Endothelial cell of umbilical vein (primary cell): ENCODE results near the gene PDZD4. TPM values are rescaled to one million over a fixed set of nuclear protein-coding genes. Genes with fewer than 3 reads are reported as not detected.

Experiments
- BruUV-seq: library from RNA; stranded (reverse); fragments of 400-500 nt; replicated peaks from 2 replicates; lab custom pipeline; 2021; lab: Mats Ljungman, UMichigan
- CTCF ChIA-PET: fragments of 300-600, 350-600 bp; sonication (Branson Sonifier 250); formaldehyde crosslinking; loops from one replicate; lab custom pipeline; 2021; ENCODE audit warnings: antibody characterized with exemption, inconsistent platforms; lab: Charles Lee
- POLR2A ChIA-PET: fragments of 300-600, 350-600 bp; sonication (Branson Sonifier 250); formaldehyde crosslinking; loops from one replicate; lab custom pipeline; 2021; ENCODE audit warnings: antibody characterized with exemption, inconsistent platforms; lab: Charles Lee
- DNase-seq: peaks from one replicate; pipeline ENCODE4 v3.0.0-alpha.2; 2011; ENCODE audit warnings: low read depth, low spot score
- FAIRE-seq: peaks from 2 replicates; lab custom pipeline; 2011; peaks lifted over from hg19 to GRCh38; lab: Jason Lieb, UNC
- H2AFZ ChIP-seq: 2 replicates; pipeline ENCODE4 v1.6.0; 2012; ENCODE audit warnings: low read depth, low read length, control low read depth, inconsistent platforms
- H3K27ac ChIP-seq: 2 replicates; pipeline ENCODE4 v1.5.1; 2011; ENCODE audit warnings: low read depth, mild to moderate bottlenecking, control low read depth, low read length, moderate library complexity; ENCODE audit not compliant: insufficient read depth
- H3K27me3 ChIP-seq, 2 experiments: 2 replicates each; pipeline versions ENCODE4 v1.6.0 to v1.6.1; 2011; ENCODE audit warnings: low read length in 2 of 2, mixed read lengths in 1 of 2; ENCODE audit not compliant: control insufficient read depth in 2 of 2, insufficient read depth in 2 of 2
- H3K36me3 ChIP-seq, 2 experiments: 2 replicates in 1 of 2; 3 replicates in 1 of 2; pipeline ENCODE4 v1.5.1; 2011; ENCODE audit warnings: low read length in 2 of 2, mild to moderate bottlenecking in 1 of 2, moderate library complexity in 1 of 2; ENCODE audit not compliant: control insufficient read depth in 2 of 2, insufficient read depth in 2 of 2; ENCODE audit errors: extremely low read depth in 1 of 2
- H3K4me1 ChIP-seq: 3 replicates; pipeline ENCODE4 v1.5.1; 2011; ENCODE audit warnings: mild to moderate bottlenecking, low read length; ENCODE audit not compliant: control insufficient read depth, insufficient read depth; ENCODE audit errors: extremely low read depth
- H3K4me2 ChIP-seq: 2 replicates; pipeline ENCODE4 v1.6.1; 2011; ENCODE audit warnings: low read length, control low read depth, mixed read lengths; ENCODE audit not compliant: insufficient read depth
- H3K4me3 ChIP-seq, 3 experiments: fragments of 200-600 bp in 1 of 3; sonication (generic), shearing (Covaris generic) in 1 of 3; replicated peaks in 1 of 3; 2 replicates each; pipeline ENCODE4 v1.5.1; 2011 to 2016; ENCODE audit warnings: control low read depth in 3 of 3, low read length in 3 of 3, mild to moderate bottlenecking in 2 of 3, inconsistent platforms in 1 of 3, low read depth in 1 of 3, moderate library complexity in 1 of 3; ENCODE audit not compliant: insufficient read depth in 1 of 3
- H3K79me2 ChIP-seq: 2 replicates; pipeline ENCODE4 v1.6.0; 2012; ENCODE audit warnings: low read length, inconsistent platforms; ENCODE audit not compliant: control insufficient read depth, insufficient read depth
- H3K9ac ChIP-seq: replicated peaks from 2 replicates; pipeline ENCODE3; 2011; ENCODE audit warnings: low read length, control low read depth; ENCODE audit not compliant: insufficient read depth; ENCODE audit errors: extremely low read depth
- H3K9me1 ChIP-seq: replicated peaks from 3 replicates; pipeline ENCODE4 v1.6.0; 2011; ENCODE audit warnings: mild to moderate bottlenecking, low read length; ENCODE audit not compliant: control insufficient read depth, insufficient read depth; ENCODE audit errors: extremely low read depth
- H3K9me3 ChIP-seq: replicated peaks from 2 replicates; pipeline ENCODE4 v1.5.1; 2012; ENCODE audit warnings: low read length, inconsistent platforms; ENCODE audit not compliant: control insufficient read depth, insufficient read depth
- H4K20me1 ChIP-seq: replicated peaks from 2 replicates; pipeline ENCODE3; 2011; ENCODE audit warnings: mild to moderate bottlenecking, low read length; ENCODE audit not compliant: control insufficient read depth, insufficient read depth; ENCODE audit errors: extremely low read depth
- EZH2 ChIP-seq: IDR thresholded peaks from 2 replicates; pipeline ENCODE4 v1.6.1; 2012; ENCODE audit warnings: borderline replicate concordance, low read depth, mild to moderate bottlenecking, moderate library complexity, low read length, inconsistent platforms; ENCODE audit not compliant: severe bottlenecking
- FOS ChIP-seq: IDR thresholded peaks from 2 replicates; pipeline ENCODE4 v1.6.1; 2011; ENCODE audit warnings: mild to moderate bottlenecking, low read length, moderate library complexity, borderline replicate concordance; ENCODE audit not compliant: insufficient read depth
- GATA2 ChIP-seq: IDR thresholded peaks from 2 replicates; pipeline ENCODE4 v1.7.0; 2011; ENCODE audit warnings: low read depth, mild to moderate bottlenecking, moderate library complexity, mixed read lengths, low read length; ENCODE audit not compliant: insufficient read length, insufficient read depth
- JUN ChIP-seq: IDR thresholded peaks from 2 replicates; pipeline ENCODE4 v1.6.1; 2011; ENCODE audit warnings: borderline replicate concordance, low read depth; ENCODE audit not compliant: insufficient read length, insufficient read depth
- MYC ChIP-seq: IDR thresholded peaks from one replicate; pipeline ENCODE4 v1.6.1; 2011; ENCODE audit warnings: mild to moderate bottlenecking, low read depth, low read length
- POLR2A ChIP-seq: IDR thresholded peaks from 2 replicates; pipeline ENCODE4 v1.6.1; 2012; ENCODE audit warnings: low read depth, mild to moderate bottlenecking, control low read depth, low read length
- POLR2AphosphoS5 ChIP-seq: IDR thresholded peaks from 2 replicates; pipeline ENCODE4 v1.6.1; 2012; ENCODE audit warnings: low read depth, mild to moderate bottlenecking, control low read depth, low read length, moderate library complexity; ENCODE audit not compliant: insufficient read depth
- dilution Hi-C: fragments of 300-500 bp; cut with MboI; formaldehyde crosslinking; loops from one replicate; pipeline ENCODE4 v1.15.0; 2019; ENCODE audit warnings: low sequenced_read_pairs; ENCODE audit not compliant: extremely low pct_ligation_motif_present
- intact Hi-C: fragments of 100-400 bp; cut with micrococcal nuclease; formaldehyde crosslinking; loops from one replicate; pipeline ENCODE4 v1.10.0; 2022
- polyA plus RNA-seq, 4 experiments: library from polyadenylated mRNA; depleted of rRNA in 3 of 4; stranded (reverse) in 3 of 4; unstranded in 1 of 4; fragments of >200 nt; gene quantifications; 2 replicates each; pipeline versions ENCODE4 v1.2.1 to v1.2.3, GENCODE V29; 2011 to 2012; ENCODE audit warnings: missing spikeins in 1 of 4
- total RNA-seq: library from RNA; stranded (reverse); gene quantifications from 2 replicates; pipeline ENCODE4 v1.2.3, GENCODE V29; 2021
- TF ChIP-seq, protein P1 (sequence below): IDR thresholded peaks from 2 replicates; pipeline ENCODE4 v1.6.1; 2011; ENCODE audit not compliant: insufficient read depth, insufficient read length
- TF ChIP-seq, protein P2 (sequence below), 2 donors: IDR thresholded peaks; 1 replicate in 1 of 2; 2 replicates in 1 of 2; pipeline ENCODE4 v1.5.1; 2011; ENCODE audit warnings: low read length in 2 of 2, mild to moderate bottlenecking in 2 of 2, moderate library complexity in 2 of 2, control low read depth in 1 of 2, inconsistent platforms in 1 of 2, low read depth in 1 of 2; ENCODE audit not compliant: insufficient read depth in 1 of 2; ENCODE audit errors: extremely low read depth in 1 of 2

The PDZD4 gene
- total and polyA plus RNA-seq, 2 donors (not counting 3 experiments of a cell fraction or from before 2014, with no cell fraction given): 0.07 to 0.09 TPM

DNA sequence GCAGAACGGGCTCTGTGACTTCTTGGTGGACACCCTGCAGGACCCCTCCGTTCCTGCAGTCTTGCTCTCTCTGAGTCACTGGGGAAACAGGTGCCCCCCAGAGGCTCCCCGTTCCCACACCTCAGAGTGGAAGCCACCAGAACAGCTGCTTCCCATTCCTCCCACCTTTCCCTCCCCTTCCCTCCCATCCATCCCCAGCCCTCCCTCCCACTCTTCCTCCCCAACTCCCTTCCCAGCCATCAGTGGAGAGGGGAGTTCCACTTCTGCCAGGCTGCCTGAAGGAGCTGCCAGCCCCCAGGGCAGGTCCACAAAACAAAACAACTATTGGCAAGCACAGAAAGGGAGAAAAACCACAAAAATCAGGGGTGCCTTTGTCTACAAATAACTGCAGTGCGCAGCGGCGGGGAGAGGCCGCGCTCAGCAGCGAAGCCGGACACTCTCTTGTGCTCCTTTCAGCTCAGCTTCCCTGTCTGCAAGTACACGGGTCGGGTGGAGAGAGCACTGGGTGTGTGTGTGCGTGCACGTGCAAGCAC lies 27.8 kb downstream of the PDZD4 start:
- no peak for FAIRE-seq
- no TSS peak for BruUV-seq
- Histone ChIP-seq H3K9me3 (no peaks in the 10 kb centered on the region), H3K4me1 (no peaks in the 10 kb centered on the region), H3K9ac (no peak overlapping the region), H4K20me1 (no peaks in the 10 kb centered on the region), H3K27me3 (no peaks in the 10 kb centered on the region), H2AFZ (no peak overlapping the region), H3K9me1 (no peaks in the 10 kb centered on the region), H3K79me2 (no peaks in the 10 kb centered on the region), H3K27ac (no peak overlapping the region), H3K4me2 (no peak overlapping the region), H3K4me3 (no peak overlapping the region), H3K36me3 (peaks cover 0 to 11% of the 10 kb centered on the region in 2 experiments)
- intact Hi-C loops (no loop called here), dilution Hi-C loops (no loop called here)
- ChIA-PET CTCF (no interaction called here), POLR2A (no interaction called here)
- DNase-seq: no peak
- TF ChIP-seq POLR2AphosphoS5 (no peak), EZH2 (no peak), POLR2A (no peak), MYC (no peak), GATA2 (no peak), FOS (no peak), JUN (no peak)
- TF ChIP-seq, protein P1, sequence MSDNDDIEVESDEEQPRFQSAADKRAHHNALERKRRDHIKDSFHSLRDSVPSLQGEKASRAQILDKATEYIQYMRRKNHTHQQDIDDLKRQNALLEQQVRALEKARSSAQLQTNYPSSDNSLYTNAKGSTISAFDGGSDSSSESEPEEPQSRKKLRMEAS: no peak
- TF ChIP-seq, protein P2, sequence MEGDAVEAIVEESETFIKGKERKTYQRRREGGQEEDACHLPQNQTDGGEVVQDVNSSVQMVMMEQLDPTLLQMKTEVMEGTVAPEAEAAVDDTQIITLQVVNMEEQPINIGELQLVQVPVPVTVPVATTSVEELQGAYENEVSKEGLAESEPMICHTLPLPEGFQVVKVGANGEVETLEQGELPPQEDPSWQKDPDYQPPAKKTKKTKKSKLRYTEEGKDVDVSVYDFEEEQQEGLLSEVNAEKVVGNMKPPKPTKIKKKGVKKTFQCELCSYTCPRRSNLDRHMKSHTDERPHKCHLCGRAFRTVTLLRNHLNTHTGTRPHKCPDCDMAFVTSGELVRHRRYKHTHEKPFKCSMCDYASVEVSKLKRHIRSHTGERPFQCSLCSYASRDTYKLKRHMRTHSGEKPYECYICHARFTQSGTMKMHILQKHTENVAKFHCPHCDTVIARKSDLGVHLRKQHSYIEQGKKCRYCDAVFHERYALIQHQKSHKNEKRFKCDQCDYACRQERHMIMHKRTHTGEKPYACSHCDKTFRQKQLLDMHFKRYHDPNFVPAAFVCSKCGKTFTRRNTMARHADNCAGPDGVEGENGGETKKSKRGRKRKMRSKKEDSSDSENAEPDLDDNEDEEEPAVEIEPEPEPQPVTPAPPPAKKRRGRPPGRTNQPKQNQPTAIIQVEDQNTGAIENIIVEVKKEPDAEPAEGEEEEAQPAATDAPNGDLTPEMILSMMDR (IDR thresholded peaks at IDR 0.05; ENCODE audit: extremely low read depth in 1 of 2, insufficient read depth in 1 of 2, low read depth in 1 of 2, low read length in 2 of 2): no peak
